GM23338 (cell line): ENCODE data around the gene USP37. TPM values are rescaled to one million over a fixed set of nuclear protein-coding genes. Genes with fewer than 3 reads are reported as not detected.

ENCODE experiments used
- ATAC-seq: fragments of 200-7000 bp; cut with Tn5 transposase; 3 replicates; pipeline ENCODE4 v1.9.1; 2020
- DNase-seq: peaks from one replicate; pipeline ENCODE4 v3.0.0-alpha.2; 2015; ENCODE audit warnings: low spot score
- H2AFZ ChIP-seq: fragments of 200-600 bp; sonication (generic); 2 replicates; pipeline ENCODE4 v1.8.0; 2016; ENCODE audit warnings: antibody characterized with exemption, mild to moderate bottlenecking, moderate library complexity
- H3F3A ChIP-seq: fragments of 200-600 bp; sonication (generic); replicated peaks from 2 replicates; pipeline ENCODE4 v1.8.0; 2017; ENCODE audit warnings: antibody characterized with exemption, mixed run types, low read depth
- H3K27ac ChIP-seq: fragments of 200-600 bp; sonication (generic); 2 replicates; pipeline ENCODE4 v1.6.1; 2016; ENCODE audit warnings: low read depth
- H3K27me3 ChIP-seq: fragments of 200-600 bp; sonication (generic); 2 replicates; pipeline ENCODE4 v1.8.0; 2016; ENCODE audit warnings: mild to moderate bottlenecking, mixed run types, moderate library complexity; ENCODE audit not compliant: insufficient read depth
- H3K36me3 ChIP-seq: fragments of 200-600 bp; sonication (generic); 2 replicates; pipeline ENCODE4 v1.8.0; 2016; ENCODE audit warnings: mild to moderate bottlenecking; ENCODE audit not compliant: insufficient read depth
- H3K4me1 ChIP-seq: fragments of 200-600 bp; sonication (generic); 2 replicates; pipeline ENCODE4 v1.8.0; 2016; ENCODE audit warnings: mild to moderate bottlenecking, moderate library complexity; ENCODE audit not compliant: insufficient read depth
- H3K4me2 ChIP-seq: fragments of 200-600 bp; sonication (generic); 2 replicates; pipeline ENCODE4 v1.7.1; 2017; ENCODE audit warnings: mixed run types
- H3K4me3 ChIP-seq: fragments of 200-600 bp; sonication (generic); 2 replicates; pipeline ENCODE4 v1.6.1; 2016; ENCODE audit warnings: mixed run types
- H3K79me2 ChIP-seq: fragments of 200-600 bp; sonication (generic); replicated peaks from 2 replicates; pipeline ENCODE4 v1.8.0; 2017; ENCODE audit warnings: mild to moderate bottlenecking; ENCODE audit not compliant: insufficient read depth
- H3K9me2 ChIP-seq: fragments of 200-600 bp; sonication (generic); 2 replicates; pipeline ENCODE4 v1.8.0; 2017; ENCODE audit not compliant: insufficient read depth
- H4K20me1 ChIP-seq: fragments of 200-600 bp; sonication (generic); replicated peaks from 2 replicates; pipeline ENCODE4 v1.8.0; 2017; ENCODE audit warnings: mild to moderate bottlenecking; ENCODE audit not compliant: insufficient read depth
- H3K27ac Mint-ChIP-seq: 2 replicates; pipeline ENCODE4 v1.8.0; 2020; ENCODE audit warnings: inconsistent platforms, mild to moderate bottlenecking, moderate library complexity, mixed read lengths
- H3K27me3 Mint-ChIP-seq: 3 replicates; pipeline ENCODE4 v1.8.0; 2022; ENCODE audit warnings: low read depth, mild to moderate bottlenecking, moderate library complexity, mixed read lengths, inconsistent platforms; ENCODE audit not compliant: insufficient read depth, poor library complexity
- H3K36me3 Mint-ChIP-seq: 3 replicates; pipeline ENCODE4 v1.8.0; 2021; ENCODE audit warnings: low read depth, mild to moderate bottlenecking, inconsistent platforms, moderate library complexity, mixed read lengths
- H3K4me1 Mint-ChIP-seq: 3 replicates; pipeline ENCODE4 v1.8.0; 2020; ENCODE audit warnings: mild to moderate bottlenecking, inconsistent platforms, mixed read lengths
- H3K4me3 Mint-ChIP-seq: 3 replicates; pipeline ENCODE4 v1.8.0; 2021; ENCODE audit warnings: moderate library complexity, mild to moderate bottlenecking, inconsistent platforms, mixed read lengths
- H3K9me3 Mint-ChIP-seq: 3 replicates; pipeline ENCODE4 v1.8.0; 2020; ENCODE audit warnings: moderate library complexity, mild to moderate bottlenecking, inconsistent platforms, mixed read lengths
- CREB1 ChIP-seq: fragments of 250-450 bp; sonication (Bioruptor Pico); IDR thresholded peaks from 2 replicates; pipeline ENCODE4 v1.5.0; 2020; ENCODE audit warnings: low read depth, mild to moderate bottlenecking, moderate library complexity
- ETS1 ChIP-seq: IDR thresholded peaks from 2 replicates; pipeline ENCODE4 v1.6.1; 2016; ENCODE audit warnings: antibody characterized with exemption
- EZH2 ChIP-seq: fragments of 200-600 bp; sonication (generic); IDR thresholded peaks from one replicate; pipeline ENCODE4 v1.8.0; 2017; ENCODE audit warnings: antibody characterized with exemption, mild to moderate bottlenecking, low read depth; ENCODE audit not compliant: unreplicated experiment
- EZH2phosphoT487 ChIP-seq: fragments of 200-600 bp; sonication (generic); IDR thresholded peaks from one replicate; pipeline ENCODE4 v1.8.1; 2018; ENCODE audit warnings: antibody characterized with exemption; ENCODE audit not compliant: unreplicated experiment
- JUNB ChIP-seq: IDR thresholded peaks from one replicate; pipeline ENCODE4 v1.6.1; 2016; ENCODE audit warnings: antibody characterized with exemption; ENCODE audit not compliant: unreplicated experiment
- NANOG ChIP-seq: IDR thresholded peaks from 2 replicates; pipeline ENCODE4 v1.6.1; 2016; ENCODE audit warnings: antibody characterized with exemption, borderline replicate concordance
- POLR2AphosphoS5 ChIP-seq: IDR thresholded peaks from 2 replicates; pipeline ENCODE4 v1.6.1; 2016; ENCODE audit warnings: antibody characterized with exemption, low read depth
- STAT1 ChIP-seq: IDR thresholded peaks from one replicate; pipeline ENCODE4 v1.6.1; 2016; ENCODE audit warnings: antibody characterized with exemption; ENCODE audit not compliant: unreplicated experiment
- ZNF114 ChIP-seq: fragments of 250-450 bp; sonication (Bioruptor Pico); IDR thresholded peaks from 2 replicates; pipeline ENCODE4 v1.5.0; 2020; ENCODE audit warnings: mild to moderate bottlenecking, moderate library complexity
- ZNF331 ChIP-seq: fragments of 250-450 bp; sonication (Bioruptor Pico); IDR thresholded peaks from 2 replicates; pipeline ENCODE4 v1.5.0; 2020; ENCODE audit warnings: low read depth, mild to moderate bottlenecking, moderate library complexity
- polyA plus RNA-seq: library from polyadenylated mRNA; unstranded; fragments of >200 nt; fragmentation: Nextera tagmentation; extraction: Ambion mirVana; gene quantifications from 2 replicates; pipeline ENCODE4 v1.2.1, GENCODE V29; 2016
- total RNA-seq: library from RNA; depleted of rRNA; stranded (reverse); fragments of >200 nt; shearing (Covaris generic); gene quantifications from 2 replicates; pipeline ENCODE4 v1.2.3, GENCODE V29; 2014
- TF ChIP-seq, protein P1 (sequence below), 2 experiments: fragments of 200-600 bp in 1 of 2; sonication (generic) in 1 of 2; conservative IDR thresholded peaks; 2 replicates each; pipeline versions ENCODE4 v1.5.1 to v1.6.1; 2016 to 2017; ENCODE audit warnings: antibody characterized with exemption in 2 of 2, low read depth in 2 of 2, mild to moderate bottlenecking in 2 of 2, moderate library complexity in 1 of 2
- TF ChIP-seq, protein P2 (sequence below): fragments of 250-450 bp; sonication (Bioruptor Pico); IDR thresholded peaks from 2 replicates; pipeline ENCODE4 v1.5.0; 2020; ENCODE audit warnings: mild to moderate bottlenecking, moderate library complexity

The USP37 gene
- total and polyA plus RNA-seq, 2 experiments from 2014 or later, result 8.2 to 21.0 TPM

DNA sequence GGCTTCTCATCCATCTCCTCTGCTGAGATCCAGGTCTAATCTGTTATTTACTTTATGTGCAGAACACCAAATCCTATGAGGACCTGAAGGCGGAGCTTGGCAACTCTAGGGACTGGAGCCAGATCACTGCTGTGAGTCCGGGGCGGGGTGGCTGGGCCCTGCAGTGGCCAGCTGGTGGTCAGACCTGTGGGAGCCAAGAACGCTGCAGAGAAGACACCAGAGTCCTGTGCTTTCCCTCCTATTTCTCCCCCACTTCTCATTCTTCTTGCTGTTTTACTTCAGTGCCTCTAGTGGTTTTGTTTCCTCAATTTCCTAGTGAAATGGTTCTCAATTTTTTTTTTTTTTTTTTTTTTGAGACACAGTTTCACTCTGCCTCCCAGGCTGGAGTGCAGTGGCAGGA lies 129.6 kb downstream of the USP37 start (continued):
- TF ChIP-seq, protein P1, sequence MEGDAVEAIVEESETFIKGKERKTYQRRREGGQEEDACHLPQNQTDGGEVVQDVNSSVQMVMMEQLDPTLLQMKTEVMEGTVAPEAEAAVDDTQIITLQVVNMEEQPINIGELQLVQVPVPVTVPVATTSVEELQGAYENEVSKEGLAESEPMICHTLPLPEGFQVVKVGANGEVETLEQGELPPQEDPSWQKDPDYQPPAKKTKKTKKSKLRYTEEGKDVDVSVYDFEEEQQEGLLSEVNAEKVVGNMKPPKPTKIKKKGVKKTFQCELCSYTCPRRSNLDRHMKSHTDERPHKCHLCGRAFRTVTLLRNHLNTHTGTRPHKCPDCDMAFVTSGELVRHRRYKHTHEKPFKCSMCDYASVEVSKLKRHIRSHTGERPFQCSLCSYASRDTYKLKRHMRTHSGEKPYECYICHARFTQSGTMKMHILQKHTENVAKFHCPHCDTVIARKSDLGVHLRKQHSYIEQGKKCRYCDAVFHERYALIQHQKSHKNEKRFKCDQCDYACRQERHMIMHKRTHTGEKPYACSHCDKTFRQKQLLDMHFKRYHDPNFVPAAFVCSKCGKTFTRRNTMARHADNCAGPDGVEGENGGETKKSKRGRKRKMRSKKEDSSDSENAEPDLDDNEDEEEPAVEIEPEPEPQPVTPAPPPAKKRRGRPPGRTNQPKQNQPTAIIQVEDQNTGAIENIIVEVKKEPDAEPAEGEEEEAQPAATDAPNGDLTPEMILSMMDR (conservative IDR thresholded peaks at IDR 0.05; ENCODE audit: low read depth in 2 of 2), result no peak

- Histone ChIP-seq H3K4me3 (no peak overlapping the region), H3F3A (no peaks in the 10 kb centered on the region), H2AFZ (no peak overlapping the region), H3K27me3 (no peaks in the 10 kb centered on the region), H3K4me2 (no peak overlapping the region), H3K27ac (no peak overlapping the region), H3K4me1 (no peaks in the 10 kb centered on the region), H3K9me2 (no peaks in the 10 kb centered on the region), H3K36me3 (no peaks in the 10 kb centered on the region), H4K20me1 (no peaks in the 10 kb centered on the region), H3K79me2 (no peaks in the 10 kb centered on the region)
- H3K4me1 Mint-ChIP-seq, result no peaks in the 10 kb centered on the region
- DNase-seq, result no peak
- no peak overlapping the region for H3K27ac Mint-ChIP-seq
- peaks cover 8% of the 10 kb centered on the region for H3K27me3 Mint-ChIP-seq
- H3K9me3 Mint-ChIP-seq, result no peaks in the 10 kb centered on the region
- TF ChIP-seq ZNF114 (no peak), ETS1 (no peak), JUNB (no peak), STAT1 (no peak), EZH2phosphoT487 (no peak), CREB1 (CRISPR knock-in tag) (no peak), NANOG (no peak), EZH2 (no peak), POLR2AphosphoS5 (no peak), ZNF331 (CRISPR knock-in tag) (no peak)
- TF ChIP-seq, protein P1 (conservative IDR thresholded peaks at IDR 0.05; ENCODE audit: low read depth in 2 of 2), result no peak
- TF ChIP-seq, protein P2, sequence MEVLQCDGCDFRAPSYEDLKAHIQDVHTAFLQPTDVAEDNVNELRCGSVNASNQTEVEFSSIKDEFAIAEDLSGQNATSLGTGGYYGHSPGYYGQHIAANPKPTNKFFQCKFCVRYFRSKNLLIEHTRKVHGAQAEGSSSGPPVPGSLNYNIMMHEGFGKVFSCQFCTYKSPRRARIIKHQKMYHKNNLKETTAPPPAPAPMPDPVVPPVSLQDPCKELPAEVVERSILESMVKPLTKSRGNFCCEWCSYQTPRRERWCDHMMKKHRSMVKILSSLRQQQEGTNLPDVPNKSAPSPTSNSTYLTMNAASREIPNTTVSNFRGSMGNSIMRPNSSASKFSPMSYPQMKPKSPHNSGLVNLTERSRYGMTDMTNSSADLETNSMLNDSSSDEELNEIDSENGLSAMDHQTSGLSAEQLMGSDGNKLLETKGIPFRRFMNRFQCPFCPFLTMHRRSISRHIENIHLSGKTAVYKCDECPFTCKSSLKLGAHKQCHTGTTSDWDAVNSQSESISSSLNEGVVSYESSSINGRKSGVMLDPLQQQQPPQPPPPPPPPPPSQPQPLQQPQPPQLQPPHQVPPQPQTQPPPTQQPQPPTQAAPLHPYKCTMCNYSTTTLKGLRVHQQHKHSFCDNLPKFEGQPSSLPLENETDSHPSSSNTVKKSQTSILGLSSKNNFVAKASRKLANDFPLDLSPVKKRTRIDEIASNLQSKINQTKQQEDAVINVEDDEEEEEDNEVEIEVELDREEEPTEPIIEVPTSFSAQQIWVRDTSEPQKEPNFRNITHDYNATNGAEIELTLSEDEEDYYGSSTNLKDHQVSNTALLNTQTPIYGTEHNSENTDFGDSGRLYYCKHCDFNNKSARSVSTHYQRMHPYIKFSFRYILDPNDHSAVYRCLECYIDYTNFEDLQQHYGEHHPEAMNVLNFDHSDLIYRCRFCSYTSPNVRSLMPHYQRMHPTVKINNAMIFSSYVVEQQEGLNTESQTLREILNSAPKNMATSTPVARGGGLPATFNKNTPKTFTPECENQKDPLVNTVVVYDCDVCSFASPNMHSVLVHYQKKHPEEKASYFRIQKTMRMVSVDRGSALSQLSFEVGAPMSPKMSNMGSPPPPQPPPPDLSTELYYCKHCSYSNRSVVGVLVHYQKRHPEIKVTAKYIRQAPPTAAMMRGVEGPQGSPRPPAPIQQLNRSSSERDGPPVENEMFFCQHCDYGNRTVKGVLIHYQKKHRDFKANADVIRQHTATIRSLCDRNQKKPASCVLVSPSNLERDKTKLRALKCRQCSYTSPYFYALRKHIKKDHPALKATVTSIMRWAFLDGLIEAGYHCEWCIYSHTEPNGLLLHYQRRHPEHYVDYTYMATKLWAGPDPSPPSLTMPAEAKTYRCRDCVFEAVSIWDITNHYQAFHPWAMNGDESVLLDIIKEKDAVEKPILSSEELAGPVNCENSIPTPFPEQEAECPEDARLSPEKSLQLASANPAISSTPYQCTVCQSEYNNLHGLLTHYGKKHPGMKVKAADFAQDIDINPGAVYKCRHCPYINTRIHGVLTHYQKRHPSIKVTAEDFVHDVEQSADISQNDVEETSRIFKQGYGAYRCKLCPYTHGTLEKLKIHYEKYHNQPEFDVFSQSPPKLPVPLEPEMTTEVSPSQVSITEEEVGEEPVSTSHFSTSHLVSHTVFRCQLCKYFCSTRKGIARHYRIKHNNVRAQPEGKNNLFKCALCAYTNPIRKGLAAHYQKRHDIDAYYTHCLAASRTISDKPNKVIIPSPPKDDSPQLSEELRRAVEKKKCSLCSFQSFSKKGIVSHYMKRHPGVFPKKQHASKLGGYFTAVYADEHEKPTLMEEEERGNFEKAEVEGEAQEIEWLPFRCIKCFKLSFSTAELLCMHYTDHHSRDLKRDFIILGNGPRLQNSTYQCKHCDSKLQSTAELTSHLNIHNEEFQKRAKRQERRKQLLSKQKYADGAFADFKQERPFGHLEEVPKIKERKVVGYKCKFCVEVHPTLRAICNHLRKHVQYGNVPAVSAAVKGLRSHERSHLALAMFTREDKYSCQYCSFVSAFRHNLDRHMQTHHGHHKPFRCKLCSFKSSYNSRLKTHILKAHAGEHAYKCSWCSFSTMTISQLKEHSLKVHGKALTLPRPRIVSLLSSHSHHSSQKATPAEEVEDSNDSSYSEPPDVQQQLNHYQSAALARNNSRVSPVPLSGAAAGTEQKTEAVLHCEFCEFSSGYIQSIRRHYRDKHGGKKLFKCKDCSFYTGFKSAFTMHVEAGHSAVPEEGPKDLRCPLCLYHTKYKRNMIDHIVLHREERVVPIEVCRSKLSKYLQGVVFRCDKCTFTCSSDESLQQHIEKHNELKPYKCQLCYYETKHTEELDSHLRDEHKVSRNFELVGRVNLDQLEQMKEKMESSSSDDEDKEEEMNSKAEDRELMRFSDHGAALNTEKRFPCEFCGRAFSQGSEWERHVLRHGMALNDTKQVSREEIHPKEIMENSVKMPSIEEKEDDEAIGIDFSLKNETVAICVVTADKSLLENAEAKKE, result no peak
- H3K36me3 Mint-ChIP-seq, result no peaks in the 10 kb centered on the region
- no peak for ATAC-seq
- no peak overlapping the region for H3K4me3 Mint-ChIP-seq
Measured at GRCh38 chr2:218437969-218438368, 130.2 kb downstream of the USP37 start.
